GM23338 (cell line): ENCODE data around the gene CLSTN2. TPM values are rescaled to one million over a fixed set of nuclear protein-coding genes. Genes with fewer than 3 reads are reported as not detected.

ENCODE experiments used
- STAT1 ChIP-seq: IDR thresholded peaks from one replicate; pipeline ENCODE4 v1.6.1; 2016; ENCODE audit warnings: antibody characterized with exemption; ENCODE audit not compliant: unreplicated experiment
- polyA plus RNA-seq: library from polyadenylated mRNA; unstranded; fragments of >200 nt; fragmentation: Nextera tagmentation; extraction: Ambion mirVana; gene quantifications from 2 replicates; pipeline ENCODE4 v1.2.1, GENCODE V29; 2016
- total RNA-seq: library from RNA; depleted of rRNA; stranded (reverse); fragments of >200 nt; shearing (Covaris generic); gene quantifications from 2 replicates; pipeline ENCODE4 v1.2.3, GENCODE V29; 2014
- TF ChIP-seq, protein P1 (sequence below): fragments of 250-450 bp; sonication (Bioruptor Pico); IDR thresholded peaks from 2 replicates; pipeline ENCODE4 v1.5.0; 2020; ENCODE audit warnings: mild to moderate bottlenecking, moderate library complexity
- TF ChIP-seq, protein P2 (sequence below), 2 experiments: fragments of 200-600 bp in 1 of 2; sonication (generic) in 1 of 2; conservative IDR thresholded peaks; 2 replicates each; pipeline versions ENCODE4 v1.5.1 to v1.6.1; 2016 to 2017; ENCODE audit warnings: antibody characterized with exemption in 2 of 2, low read depth in 2 of 2, mild to moderate bottlenecking in 2 of 2, moderate library complexity in 1 of 2
- TF ChIP-seq, protein P3 (sequence below): IDR thresholded peaks from one replicate; pipeline ENCODE4 v1.6.1; 2018; ENCODE audit warnings: antibody characterized with exemption; ENCODE audit not compliant: unreplicated experiment

Gene CLSTN2
- total and polyA plus RNA-seq, 2 experiments from 2014 or later: 0.11 to 0.83 TPM

DNA sequence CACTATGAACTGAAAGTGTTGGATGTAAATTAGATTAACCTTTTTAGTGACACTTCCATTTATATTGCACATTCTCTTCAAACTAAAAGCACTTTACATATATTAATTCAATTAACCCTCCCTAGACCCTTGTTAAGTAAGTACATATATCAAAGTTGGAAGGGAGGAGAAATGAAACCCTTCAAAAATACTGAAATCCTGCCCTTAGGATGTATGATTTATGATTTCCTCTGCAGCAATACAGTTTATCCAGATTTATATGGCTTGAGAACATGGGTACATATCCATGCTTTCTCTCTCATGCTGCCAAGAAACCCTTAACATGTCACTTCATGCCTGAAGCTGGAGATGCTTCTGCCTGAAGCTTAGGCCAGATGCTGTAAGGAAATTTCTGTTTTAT lies 11.0 kb downstream of the CLSTN2 start (continued):
- TF ChIP-seq, protein P1, sequence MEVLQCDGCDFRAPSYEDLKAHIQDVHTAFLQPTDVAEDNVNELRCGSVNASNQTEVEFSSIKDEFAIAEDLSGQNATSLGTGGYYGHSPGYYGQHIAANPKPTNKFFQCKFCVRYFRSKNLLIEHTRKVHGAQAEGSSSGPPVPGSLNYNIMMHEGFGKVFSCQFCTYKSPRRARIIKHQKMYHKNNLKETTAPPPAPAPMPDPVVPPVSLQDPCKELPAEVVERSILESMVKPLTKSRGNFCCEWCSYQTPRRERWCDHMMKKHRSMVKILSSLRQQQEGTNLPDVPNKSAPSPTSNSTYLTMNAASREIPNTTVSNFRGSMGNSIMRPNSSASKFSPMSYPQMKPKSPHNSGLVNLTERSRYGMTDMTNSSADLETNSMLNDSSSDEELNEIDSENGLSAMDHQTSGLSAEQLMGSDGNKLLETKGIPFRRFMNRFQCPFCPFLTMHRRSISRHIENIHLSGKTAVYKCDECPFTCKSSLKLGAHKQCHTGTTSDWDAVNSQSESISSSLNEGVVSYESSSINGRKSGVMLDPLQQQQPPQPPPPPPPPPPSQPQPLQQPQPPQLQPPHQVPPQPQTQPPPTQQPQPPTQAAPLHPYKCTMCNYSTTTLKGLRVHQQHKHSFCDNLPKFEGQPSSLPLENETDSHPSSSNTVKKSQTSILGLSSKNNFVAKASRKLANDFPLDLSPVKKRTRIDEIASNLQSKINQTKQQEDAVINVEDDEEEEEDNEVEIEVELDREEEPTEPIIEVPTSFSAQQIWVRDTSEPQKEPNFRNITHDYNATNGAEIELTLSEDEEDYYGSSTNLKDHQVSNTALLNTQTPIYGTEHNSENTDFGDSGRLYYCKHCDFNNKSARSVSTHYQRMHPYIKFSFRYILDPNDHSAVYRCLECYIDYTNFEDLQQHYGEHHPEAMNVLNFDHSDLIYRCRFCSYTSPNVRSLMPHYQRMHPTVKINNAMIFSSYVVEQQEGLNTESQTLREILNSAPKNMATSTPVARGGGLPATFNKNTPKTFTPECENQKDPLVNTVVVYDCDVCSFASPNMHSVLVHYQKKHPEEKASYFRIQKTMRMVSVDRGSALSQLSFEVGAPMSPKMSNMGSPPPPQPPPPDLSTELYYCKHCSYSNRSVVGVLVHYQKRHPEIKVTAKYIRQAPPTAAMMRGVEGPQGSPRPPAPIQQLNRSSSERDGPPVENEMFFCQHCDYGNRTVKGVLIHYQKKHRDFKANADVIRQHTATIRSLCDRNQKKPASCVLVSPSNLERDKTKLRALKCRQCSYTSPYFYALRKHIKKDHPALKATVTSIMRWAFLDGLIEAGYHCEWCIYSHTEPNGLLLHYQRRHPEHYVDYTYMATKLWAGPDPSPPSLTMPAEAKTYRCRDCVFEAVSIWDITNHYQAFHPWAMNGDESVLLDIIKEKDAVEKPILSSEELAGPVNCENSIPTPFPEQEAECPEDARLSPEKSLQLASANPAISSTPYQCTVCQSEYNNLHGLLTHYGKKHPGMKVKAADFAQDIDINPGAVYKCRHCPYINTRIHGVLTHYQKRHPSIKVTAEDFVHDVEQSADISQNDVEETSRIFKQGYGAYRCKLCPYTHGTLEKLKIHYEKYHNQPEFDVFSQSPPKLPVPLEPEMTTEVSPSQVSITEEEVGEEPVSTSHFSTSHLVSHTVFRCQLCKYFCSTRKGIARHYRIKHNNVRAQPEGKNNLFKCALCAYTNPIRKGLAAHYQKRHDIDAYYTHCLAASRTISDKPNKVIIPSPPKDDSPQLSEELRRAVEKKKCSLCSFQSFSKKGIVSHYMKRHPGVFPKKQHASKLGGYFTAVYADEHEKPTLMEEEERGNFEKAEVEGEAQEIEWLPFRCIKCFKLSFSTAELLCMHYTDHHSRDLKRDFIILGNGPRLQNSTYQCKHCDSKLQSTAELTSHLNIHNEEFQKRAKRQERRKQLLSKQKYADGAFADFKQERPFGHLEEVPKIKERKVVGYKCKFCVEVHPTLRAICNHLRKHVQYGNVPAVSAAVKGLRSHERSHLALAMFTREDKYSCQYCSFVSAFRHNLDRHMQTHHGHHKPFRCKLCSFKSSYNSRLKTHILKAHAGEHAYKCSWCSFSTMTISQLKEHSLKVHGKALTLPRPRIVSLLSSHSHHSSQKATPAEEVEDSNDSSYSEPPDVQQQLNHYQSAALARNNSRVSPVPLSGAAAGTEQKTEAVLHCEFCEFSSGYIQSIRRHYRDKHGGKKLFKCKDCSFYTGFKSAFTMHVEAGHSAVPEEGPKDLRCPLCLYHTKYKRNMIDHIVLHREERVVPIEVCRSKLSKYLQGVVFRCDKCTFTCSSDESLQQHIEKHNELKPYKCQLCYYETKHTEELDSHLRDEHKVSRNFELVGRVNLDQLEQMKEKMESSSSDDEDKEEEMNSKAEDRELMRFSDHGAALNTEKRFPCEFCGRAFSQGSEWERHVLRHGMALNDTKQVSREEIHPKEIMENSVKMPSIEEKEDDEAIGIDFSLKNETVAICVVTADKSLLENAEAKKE (CRISPR knock-in tag): no peak
- no peak for TF ChIP-seq STAT1
- TF ChIP-seq, protein P2, sequence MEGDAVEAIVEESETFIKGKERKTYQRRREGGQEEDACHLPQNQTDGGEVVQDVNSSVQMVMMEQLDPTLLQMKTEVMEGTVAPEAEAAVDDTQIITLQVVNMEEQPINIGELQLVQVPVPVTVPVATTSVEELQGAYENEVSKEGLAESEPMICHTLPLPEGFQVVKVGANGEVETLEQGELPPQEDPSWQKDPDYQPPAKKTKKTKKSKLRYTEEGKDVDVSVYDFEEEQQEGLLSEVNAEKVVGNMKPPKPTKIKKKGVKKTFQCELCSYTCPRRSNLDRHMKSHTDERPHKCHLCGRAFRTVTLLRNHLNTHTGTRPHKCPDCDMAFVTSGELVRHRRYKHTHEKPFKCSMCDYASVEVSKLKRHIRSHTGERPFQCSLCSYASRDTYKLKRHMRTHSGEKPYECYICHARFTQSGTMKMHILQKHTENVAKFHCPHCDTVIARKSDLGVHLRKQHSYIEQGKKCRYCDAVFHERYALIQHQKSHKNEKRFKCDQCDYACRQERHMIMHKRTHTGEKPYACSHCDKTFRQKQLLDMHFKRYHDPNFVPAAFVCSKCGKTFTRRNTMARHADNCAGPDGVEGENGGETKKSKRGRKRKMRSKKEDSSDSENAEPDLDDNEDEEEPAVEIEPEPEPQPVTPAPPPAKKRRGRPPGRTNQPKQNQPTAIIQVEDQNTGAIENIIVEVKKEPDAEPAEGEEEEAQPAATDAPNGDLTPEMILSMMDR (conservative IDR thresholded peaks at IDR 0.05; ENCODE audit: low read depth in 2 of 2): no peak
- TF ChIP-seq, protein P3, sequence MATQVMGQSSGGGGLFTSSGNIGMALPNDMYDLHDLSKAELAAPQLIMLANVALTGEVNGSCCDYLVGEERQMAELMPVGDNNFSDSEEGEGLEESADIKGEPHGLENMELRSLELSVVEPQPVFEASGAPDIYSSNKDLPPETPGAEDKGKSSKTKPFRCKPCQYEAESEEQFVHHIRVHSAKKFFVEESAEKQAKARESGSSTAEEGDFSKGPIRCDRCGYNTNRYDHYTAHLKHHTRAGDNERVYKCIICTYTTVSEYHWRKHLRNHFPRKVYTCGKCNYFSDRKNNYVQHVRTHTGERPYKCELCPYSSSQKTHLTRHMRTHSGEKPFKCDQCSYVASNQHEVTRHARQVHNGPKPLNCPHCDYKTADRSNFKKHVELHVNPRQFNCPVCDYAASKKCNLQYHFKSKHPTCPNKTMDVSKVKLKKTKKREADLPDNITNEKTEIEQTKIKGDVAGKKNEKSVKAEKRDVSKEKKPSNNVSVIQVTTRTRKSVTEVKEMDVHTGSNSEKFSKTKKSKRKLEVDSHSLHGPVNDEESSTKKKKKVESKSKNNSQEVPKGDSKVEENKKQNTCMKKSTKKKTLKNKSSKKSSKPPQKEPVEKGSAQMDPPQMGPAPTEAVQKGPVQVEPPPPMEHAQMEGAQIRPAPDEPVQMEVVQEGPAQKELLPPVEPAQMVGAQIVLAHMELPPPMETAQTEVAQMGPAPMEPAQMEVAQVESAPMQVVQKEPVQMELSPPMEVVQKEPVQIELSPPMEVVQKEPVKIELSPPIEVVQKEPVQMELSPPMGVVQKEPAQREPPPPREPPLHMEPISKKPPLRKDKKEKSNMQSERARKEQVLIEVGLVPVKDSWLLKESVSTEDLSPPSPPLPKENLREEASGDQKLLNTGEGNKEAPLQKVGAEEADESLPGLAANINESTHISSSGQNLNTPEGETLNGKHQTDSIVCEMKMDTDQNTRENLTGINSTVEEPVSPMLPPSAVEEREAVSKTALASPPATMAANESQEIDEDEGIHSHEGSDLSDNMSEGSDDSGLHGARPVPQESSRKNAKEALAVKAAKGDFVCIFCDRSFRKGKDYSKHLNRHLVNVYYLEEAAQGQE: no peak
